ENCODE data around the gene RPP30. TPM values are rescaled to one million over a fixed set of nuclear protein-coding genes. Genes with fewer than 3 reads are reported as not detected.

RPP30 gene
- total RNA-seq, 1 donor from 2014 or later = 52.0 TPM

GRCh38 chr10:90915766-90916075 is 43.9 kb downstream of the RPP30 start:
- intact Hi-C loops (cut with micrococcal nuclease) = no loop called here

GRCh38 chr10:90916392-90917237 is 44.8 kb downstream of the RPP30 start:
- intact Hi-C loops (cut with micrococcal nuclease) = no loop called here

DNA sequence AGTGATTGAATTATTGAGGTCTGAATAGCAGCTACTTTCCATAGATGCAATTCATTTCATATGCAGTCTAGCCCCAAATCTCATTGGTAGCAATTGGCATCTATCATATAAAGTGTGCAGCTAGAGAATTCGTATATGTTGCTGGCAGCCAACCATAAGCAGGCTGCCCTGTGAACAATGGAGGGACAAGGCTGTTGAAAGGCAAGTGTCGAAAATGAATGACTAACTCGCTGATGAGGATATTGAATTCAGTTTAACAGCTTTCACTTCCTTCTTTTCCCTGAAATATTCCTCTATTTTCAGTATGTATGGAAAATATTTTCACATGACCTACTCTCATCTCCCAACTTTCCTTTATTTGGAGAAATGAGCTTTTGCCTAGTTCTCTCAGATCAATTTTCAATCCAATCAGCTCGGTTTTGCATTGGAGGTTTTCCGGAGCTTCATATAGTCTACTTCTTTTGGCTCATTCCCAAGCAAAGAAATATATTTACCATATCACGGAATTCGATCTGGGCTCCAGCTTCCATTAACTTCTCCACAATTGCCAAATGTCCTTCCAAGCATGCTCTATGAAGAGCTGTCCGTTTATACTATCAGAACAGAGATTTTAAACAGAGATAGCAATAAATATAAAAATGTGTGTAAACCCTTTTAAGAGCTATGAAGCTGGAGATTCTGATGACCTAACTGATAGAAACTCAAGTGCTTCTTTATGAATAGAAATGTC is 45.6 kb downstream of the RPP30 start:
- intact Hi-C loops (cut with micrococcal nuclease) = no loop called here

GRCh38 chr10:90917968-90918318 is 46.2 kb downstream of the RPP30 start:
- intact Hi-C loops (cut with micrococcal nuclease) = no loop called here

DNA sequence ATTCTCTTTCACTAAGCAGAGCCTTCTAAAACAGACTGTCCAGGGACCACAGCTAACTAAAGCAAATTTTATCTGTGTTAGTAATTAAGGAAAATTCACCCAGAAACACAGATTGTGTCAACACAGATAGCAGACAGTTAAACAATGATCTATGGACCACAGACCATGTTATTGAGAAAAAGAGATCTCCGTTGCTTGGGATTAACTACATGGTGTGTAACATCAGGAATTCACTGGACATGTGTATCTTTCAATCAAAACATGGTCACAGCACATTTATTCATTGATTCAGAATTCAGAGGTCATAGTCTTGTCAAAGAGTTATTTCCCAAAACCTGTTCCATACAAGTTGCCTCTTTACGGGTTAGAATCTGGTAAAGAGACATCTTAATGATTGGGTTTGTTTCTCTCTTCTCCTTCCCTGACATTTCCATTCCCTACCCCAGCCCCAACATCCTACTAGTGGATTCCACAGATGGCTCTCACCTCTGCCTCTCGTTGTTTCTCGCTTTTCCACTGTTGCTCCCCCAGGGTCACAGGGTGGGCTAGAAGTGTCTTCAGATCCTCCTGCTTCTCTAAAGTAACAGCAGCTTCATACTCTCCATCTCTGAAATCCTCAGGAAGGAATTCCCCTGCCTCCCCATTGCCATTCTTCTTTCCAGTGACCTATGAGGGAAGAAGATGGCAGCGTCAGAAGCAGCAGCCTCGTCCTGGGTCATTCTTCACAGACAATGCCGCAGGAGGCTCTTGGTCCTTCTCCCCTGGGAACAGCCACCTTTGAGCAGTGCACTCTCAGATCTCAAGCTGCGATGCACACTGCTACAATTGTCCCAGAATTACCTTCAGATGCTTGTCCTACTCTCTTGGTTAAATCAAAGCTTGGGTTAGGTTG is 48.2 kb downstream of the RPP30 start:
- intact Hi-C loops (cut with micrococcal nuclease) = no loop called here

DNA sequence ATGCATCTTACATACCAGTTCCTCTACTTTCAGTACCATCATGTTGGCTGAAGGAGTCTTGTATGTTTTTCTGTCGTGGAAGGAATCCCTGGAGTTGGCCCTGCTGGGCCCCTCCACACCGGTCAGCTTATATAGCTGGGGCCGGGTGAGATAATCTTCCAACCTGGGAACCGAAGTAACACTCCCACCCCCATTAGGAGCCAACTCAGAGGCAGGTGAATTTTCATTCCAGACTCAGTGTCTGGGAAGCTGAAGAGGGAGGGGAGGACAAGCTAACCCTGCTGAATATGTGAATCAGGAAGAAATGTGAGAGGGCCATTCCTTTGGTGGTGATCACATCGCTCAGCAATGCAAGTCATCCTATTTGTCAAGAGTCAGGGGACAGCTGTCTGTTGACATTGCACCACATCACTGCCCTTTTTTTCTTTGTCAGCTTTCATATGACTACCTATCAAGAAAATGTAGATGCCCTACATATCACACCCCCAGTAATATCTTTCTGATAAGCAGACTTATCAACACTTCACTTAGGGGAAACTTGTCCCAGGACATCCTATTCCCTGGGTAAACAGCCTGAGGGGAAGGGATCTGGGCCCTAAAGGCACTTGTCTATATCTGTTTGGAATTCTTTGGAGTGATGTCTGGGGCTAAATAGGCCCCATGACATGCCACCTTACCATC is 49.4 kb downstream of the RPP30 start, which contains the start of gene ANKRD1:
TSS of gene ANKRD1 (minus strand) at position 102 of the 681 bp plus-strand sequence. CDS start at position 42, 60 bp downstream.
- intact Hi-C loops (cut with micrococcal nuclease) = no loop called here

DNA sequence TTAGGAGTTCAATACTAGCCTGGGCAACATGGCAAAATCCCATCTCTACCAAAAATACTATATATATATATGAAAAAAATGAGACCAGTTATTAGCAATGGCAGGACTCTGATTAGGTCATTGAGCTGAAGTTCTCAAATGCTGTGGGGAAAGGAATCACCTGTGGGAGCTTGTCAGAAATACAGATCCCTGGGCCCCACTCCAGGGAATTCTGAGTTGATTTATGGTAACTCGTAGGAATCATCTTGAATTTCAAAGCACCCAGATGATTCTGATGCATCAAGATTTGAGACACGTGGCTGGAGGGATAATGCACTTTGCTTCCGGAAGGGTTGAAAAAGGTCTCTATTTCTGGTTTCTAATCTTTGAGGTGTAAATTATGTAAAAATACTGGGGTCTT is 50.1 kb downstream of the RPP30 start:
- intact Hi-C loops (cut with micrococcal nuclease) = no loop called here

DNA sequence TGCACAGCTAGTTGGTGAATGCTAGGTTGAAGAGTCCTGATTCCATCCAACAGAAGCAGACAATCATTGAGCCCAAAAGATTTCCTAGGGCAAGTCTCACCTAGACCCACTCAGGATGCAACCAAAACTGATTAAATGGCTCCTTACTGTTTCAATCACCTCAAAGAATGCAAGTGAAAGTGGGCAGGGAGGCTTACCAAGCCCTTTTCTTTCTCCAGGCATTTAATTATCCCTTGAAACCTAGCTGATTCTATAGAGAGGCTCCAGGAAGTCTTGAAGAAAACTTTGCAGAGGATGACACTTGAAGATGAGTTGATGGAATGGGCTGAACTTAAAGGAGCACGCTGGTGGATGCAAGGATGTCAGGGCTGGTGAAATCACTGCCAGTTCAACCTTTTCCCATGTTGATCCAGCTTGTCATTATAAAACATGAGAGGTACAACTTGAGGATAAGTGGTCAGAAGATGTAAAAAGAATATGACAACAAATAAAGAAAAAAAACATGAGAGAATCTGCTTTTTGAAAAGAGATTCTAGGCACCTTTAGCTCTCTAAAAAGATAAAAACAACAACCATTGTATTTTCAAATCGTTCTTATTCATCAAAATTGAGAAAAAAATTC is 51.4 kb downstream of the RPP30 start:
- intact Hi-C loops (cut with micrococcal nuclease) = no loop called here

- intact Hi-C loops (cut with micrococcal nuclease) = no loop called here
Measured at GRCh38 chr10:90924552-90924951, 52.8 kb downstream of the RPP30 start.

GRCh38 chr10:90925079-90926029 is 53.6 kb downstream of the RPP30 start:
- intact Hi-C loops (cut with micrococcal nuclease) = no loop called here

- intact Hi-C loops (cut with micrococcal nuclease) = no loop called here
Measured at GRCh38 chr10:90927293-90927692, 55.5 kb downstream of the RPP30 start.

- intact Hi-C loops (cut with micrococcal nuclease) = no loop called here
Measured at GRCh38 chr10:90929179-90929578, 57.4 kb downstream of the RPP30 start.

DNA sequence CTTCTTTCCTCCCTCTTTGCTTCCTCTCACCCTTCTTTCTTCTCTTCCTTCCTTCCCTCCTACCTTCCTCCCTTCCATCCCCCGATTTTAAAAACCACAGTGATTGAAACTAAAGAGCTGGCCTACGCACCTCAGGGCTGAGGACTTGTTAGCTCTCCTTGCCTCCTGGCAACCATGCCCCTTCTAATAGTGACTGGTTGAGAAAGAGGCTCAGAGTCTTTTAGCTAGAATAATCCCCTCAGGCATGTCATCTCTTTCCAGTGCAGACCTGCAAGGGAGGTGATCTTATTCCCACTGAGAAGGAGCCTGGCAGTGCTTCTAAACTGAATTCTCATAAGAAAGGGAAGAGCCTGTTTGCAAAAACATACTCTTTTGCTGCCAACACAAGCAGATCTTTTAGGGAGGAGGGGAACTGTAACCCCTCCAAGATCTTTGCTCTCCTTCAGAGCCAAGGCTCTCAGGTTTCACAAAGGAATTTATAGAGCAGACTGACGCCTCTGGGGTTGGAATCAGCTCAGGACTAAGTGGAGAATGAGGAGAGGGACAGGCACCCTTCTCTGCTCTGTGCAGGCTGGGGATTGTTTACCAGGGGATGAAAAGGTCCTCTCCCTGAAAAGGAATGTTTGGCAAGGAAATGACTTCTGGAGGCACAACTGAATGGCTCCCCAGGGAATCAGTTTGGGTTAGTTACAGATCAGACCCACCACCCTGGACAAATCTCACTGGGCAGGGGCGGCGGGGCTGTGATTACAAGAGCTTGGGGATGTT is 58.5 kb downstream of the RPP30 start:
- intact Hi-C loops (cut with micrococcal nuclease) = no loop called here

DNA sequence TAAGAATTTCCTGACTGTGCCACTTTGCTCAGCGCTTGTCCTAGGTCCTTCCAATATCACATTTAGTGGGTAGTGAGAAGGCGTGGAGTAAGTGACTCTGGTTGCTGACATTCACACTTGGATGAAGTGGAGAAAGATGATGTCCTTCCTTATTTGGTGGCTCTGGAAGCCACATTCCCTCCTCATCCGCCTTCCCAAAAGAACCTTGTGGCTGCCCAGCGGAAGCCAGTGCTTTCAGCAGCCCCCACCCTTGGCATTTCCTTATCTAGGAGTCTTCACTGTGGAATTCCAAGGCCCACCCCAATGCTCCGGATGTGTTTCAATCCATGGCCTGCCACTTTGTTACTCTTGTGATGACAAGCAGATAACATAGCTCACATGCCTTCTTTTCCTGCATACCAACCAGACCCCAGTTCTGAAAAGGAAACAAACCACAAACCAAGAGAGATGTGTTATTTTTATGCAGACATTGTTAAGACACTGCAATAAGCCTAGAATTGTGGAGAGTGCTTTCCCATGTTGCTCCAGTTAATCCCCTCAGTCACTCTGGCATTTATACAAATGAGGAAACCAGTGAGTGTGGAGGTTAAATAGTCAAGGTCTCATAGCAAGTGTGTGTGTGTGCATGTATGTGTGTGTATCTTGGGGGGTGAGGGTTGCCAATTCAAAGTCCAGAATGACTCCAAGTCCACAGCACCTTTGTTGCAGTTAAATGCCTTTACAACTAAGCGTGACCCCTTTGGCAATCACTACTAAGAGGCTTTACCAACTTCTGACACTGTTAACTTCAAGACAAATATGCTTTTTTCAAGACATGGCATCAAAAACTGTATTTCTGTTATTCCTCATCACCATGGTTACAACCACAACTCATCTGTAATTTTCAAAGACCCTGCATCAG is 59.4 kb downstream of the RPP30 start:
- intact Hi-C loops (cut with micrococcal nuclease) = no loop called here

DNA sequence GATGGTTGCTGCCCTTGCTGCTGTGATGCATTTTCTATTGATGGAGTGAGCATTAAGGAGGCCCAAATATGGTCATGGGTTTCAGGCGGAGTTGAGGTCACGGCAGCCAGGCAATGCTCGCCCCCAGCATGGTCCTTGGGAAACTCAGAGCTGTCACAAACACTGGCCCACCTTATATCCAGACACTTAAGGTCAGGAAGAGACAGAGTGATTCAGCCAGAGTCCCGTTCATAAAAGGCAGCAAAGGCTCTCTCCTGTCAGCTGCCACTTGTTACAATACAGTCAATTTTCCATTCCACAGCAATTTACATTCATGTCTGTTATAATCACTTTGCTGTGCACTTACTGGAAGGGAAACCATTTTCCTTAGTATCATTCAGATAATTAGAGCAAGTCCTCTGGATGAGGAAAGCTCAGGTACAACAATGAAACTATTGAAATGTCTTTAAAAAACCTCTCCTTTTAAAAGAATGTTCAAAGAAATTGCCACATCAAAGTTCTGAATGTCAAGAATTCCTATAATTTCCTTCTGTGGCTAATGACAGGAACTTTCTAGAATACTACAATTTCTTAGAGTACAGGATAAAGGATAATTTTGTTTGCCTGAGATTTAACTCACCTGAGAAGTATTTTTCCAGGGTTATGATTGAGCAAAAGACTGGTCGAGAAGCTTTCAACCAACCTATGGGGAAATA is 64.0 kb downstream of the RPP30 start:
- intact Hi-C loops (cut with micrococcal nuclease) = no loop called here

DNA sequence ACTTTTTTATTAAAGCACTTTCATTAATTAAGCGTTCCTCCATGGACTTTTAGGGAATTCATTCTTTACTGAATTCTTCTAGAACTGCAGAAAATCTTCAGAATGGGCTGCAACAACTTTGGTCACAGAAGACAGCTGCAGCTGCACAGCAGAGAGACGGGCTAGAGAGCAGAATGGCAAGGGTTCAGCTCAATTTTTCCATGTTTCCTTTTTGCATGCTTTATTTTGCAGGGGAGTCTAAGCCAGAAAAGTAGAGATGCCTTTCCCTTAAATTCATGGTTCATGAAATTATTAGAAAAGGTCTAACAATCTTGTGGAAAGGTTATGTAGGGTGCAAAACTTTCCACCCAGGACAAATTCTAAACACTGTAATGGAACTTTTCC is 64.5 kb downstream of the RPP30 start:
- intact Hi-C loops (cut with micrococcal nuclease) = no loop called here

GRCh38 chr10:90937645-90938258 is 66.0 kb downstream of the RPP30 start:
- intact Hi-C loops (cut with micrococcal nuclease) = no loop called here

Data from T-helper 1 cell treated with Interleukin-12 subunit alpha and Interleukin-12 subunit beta and Interleukin-4 antibody, amounts not matched to agents 30 ng/mL and 1 ng/mL, for 36 hours (primary cell).